Measurements from ENCODE around the gene USP25. TPM values are rescaled to one million over a fixed set of nuclear protein-coding genes. Genes with fewer than 3 reads are reported as not detected.
A peak's percentile ranks its signal among the peaks of the same experiment; 100 is the strongest.

USP25 gene
- total and polyA plus RNA-seq, 8 donors = 8.2 to 91.6 (median 25.5) TPM

GRCh38 chr21:15706696-15707095 lies 23.1 kb upstream of the USP25 start:
- 24 to 40% (median 35%) methylated on average over 3 of the region's 3 CpGs for WGBS, 5 donors
- Histone ChIP-seq H3K27me3 (no peaks in the 10 kb centered on the region), H3K4me1 (peaks cover 0 to 5% (median 0%) of the 10 kb centered on the region in 4 donors), H3K9me3 (peaks cover 0 to 11% (median 5%) of the 10 kb centered on the region in 4 donors), H3K27ac (peak overlapping the region in 1 of 5 donors; percentile 20), H3K4me3 (no peak overlapping the region), H3K36me3 (no peaks in the 10 kb centered on the region)
- peak; percentile 32 to 87 for DNase-seq
- TF ChIP-seq POLR2AphosphoS5 (IDR thresholded peaks at IDR 0.05) (peak in 2 of 3 donors; percentile 55 to 66), CTCF (IDR thresholded peaks at IDR 0.05) (no peak), POLR2A (IDR thresholded peaks at IDR 0.05) (no peak), EP300 (IDR thresholded peaks at IDR 0.05) (no peak)
- intact Hi-C loops (cut with DNase I; ENCODE audit: low total_unique reads) = no loop called here

- WGBS, 5 donors = 48 to 100% (median 95%) methylated on average over 1 of the region's 1 CpG
- Histone ChIP-seq H3K9me3 (no peaks in the 10 kb centered on the region), H3K27ac (no peak overlapping the region), H3K4me1 (no peaks in the 10 kb centered on the region), H3K4me3 (no peak overlapping the region), H3K27me3 (no peaks in the 10 kb centered on the region), H3K36me3 (no peaks in the 10 kb centered on the region)
- TF ChIP-seq POLR2A (IDR thresholded peaks at IDR 0.05) (no peak), POLR2AphosphoS5 (IDR thresholded peaks at IDR 0.05) (no peak), EP300 (IDR thresholded peaks at IDR 0.05) (no peak), CTCF (IDR thresholded peaks at IDR 0.05) (no peak)
- intact Hi-C loops (cut with DNase I; ENCODE audit: low total_unique reads) = no loop called here
- no peak for DNase-seq
These were observed 16.4 kb upstream of the USP25 start for GRCh38 chr21:15713412-15713811.

DNA sequence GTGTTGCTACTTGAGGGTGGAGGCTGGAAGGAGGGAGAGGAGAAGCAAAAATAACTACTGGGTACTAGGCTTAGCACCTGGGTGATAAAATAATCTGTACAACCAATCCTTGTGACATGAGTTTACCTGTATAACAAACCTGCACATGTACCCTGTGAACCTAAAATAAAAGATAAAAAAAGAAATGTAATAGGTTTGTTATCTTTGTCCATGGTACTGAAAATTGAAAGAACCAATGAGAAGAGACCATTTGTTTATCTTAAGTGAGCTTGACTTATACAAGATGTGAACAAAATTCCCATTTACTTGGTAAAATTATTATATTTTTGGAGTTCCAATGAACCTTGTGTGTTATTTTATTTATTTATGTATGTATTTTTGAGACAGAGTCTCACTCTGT lies 11.1 kb upstream of the USP25 start:
- Histone ChIP-seq H3K27ac (no peak overlapping the region), H3K36me3 (no peaks in the 10 kb centered on the region), H3K9me3 (peaks cover 0 to 9% (median 3%) of the 10 kb centered on the region in 4 donors), H3K4me3 (no peak overlapping the region), H3K4me1 (peaks cover 0 to 9% (median 0%) of the 10 kb centered on the region in 4 donors), H3K27me3 (no peaks in the 10 kb centered on the region)
- intact Hi-C loops (cut with DNase I; ENCODE audit: low total_unique reads) = no loop called here
- no peak for TF ChIP-seq POLR2A (IDR thresholded peaks at IDR 0.05)
- no peak for TF ChIP-seq CTCF (IDR thresholded peaks at IDR 0.05)
- no peak for TF ChIP-seq POLR2AphosphoS5 (IDR thresholded peaks at IDR 0.05)
- no peak for TF ChIP-seq EP300 (IDR thresholded peaks at IDR 0.05)
- no peak for DNase-seq

DNA sequence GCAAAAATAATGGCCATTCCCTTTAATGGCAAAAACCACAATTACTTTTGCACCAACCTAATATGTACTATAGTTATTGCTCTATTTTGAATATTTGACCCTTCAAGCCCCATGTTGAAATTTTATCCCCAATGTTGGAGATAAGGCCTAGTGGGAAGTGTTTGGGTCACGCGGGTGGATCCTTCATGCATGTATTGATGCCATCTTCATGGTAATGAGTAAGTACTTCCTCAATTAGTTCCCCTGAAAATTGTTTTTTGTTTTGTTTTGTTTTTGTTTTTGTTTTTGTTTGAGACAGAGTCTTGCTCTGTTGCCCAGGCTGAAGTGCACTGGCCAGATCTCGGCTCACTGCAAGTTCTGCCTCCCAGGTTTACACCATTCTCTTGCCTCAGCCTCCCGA lies 9.8 kb upstream of the USP25 start:
- TF ChIP-seq POLR2AphosphoS5 (IDR thresholded peaks at IDR 0.05) (no peak), EP300 (IDR thresholded peaks at IDR 0.05) (no peak), POLR2A (IDR thresholded peaks at IDR 0.05) (no peak), CTCF (IDR thresholded peaks at IDR 0.05) (no peak)
- Histone ChIP-seq H3K4me1 (peaks cover 0 to 9% (median 0%) of the 10 kb centered on the region in 4 donors), H3K9me3 (peaks cover 0 to 9% (median 3%) of the 10 kb centered on the region in 4 donors), H3K4me3 (no peak overlapping the region), H3K27me3 (no peaks in the 10 kb centered on the region), H3K27ac (no peak overlapping the region), H3K36me3 (no peaks in the 10 kb centered on the region)
- WGBS, 5 donors = 89 to 97% (median 95%) methylated on average over 4 of the region's 4 CpGs
- DNase-seq = no peak
- intact Hi-C loops (cut with DNase I; ENCODE audit: low total_unique reads) = no loop called here
